ENCODE measurements around the gene GPC3.

GPC3 gene

DNA sequence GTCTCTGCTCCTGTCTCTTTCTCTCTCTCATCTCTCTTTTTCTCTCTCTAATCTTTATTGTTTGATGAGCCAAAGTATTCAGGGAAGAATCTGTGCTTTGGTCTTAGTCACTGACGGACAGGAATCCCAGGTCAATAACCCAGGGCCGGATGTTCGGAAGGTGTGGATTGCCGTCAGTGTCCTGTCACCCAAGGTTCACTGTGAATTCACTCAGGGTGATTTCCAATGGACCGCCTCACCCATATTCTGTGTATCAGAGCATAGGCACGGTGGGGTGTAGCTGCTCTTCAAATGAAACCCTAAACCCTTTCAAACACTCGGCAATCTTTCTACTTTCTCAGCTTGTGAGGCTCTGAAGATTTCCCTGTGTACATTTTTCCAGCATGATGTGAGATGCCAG lies 425.5 kb downstream of the GPC3 start:
- Histone ChIP-seq H3K23ac (ENCODE audit: low read length) (no peak overlapping the region), H3K27ac (ENCODE audit: low read depth, low read length) (no peak overlapping the region), H3K56ac (ENCODE audit: low read length) (no peak overlapping the region), H4K8ac (ENCODE audit: low read depth, low read length) (no peak overlapping the region), H2AK5ac (ENCODE audit: low read length) (no peak overlapping the region), H3K9ac (ENCODE audit: low read length) (no peak overlapping the region), H3K79me1 (ENCODE audit: low read length) (no peaks in the 10 kb centered on the region), H3K4me3 (ENCODE audit: low read length) (no peak overlapping the region), H2BK5ac (ENCODE audit: low read length) (no peak overlapping the region), H3K79me2 (ENCODE audit: control insufficient read depth, insufficient read depth, low read length) (no peaks in the 10 kb centered on the region), H3K4ac (ENCODE audit: low read depth, low read length) (no peak overlapping the region), H3K27me3 (ENCODE audit: insufficient read depth, low read length, poor library complexity) (no peaks in the 10 kb centered on the region), H2BK120ac (ENCODE audit: low read depth, low read length) (no peak overlapping the region), H2BK15ac (replicated peaks; ENCODE audit: low read depth) (no peak overlapping the region), H4K5ac (ENCODE audit: low read length) (no peak overlapping the region), H3K18ac (ENCODE audit: low read length) (no peak overlapping the region), H3K4me2 (ENCODE audit: low read length) (no peak overlapping the region), H3K36me3 (ENCODE audit: control insufficient read depth, insufficient read depth, low read length) (no peaks in the 10 kb centered on the region), H3K4me1 (ENCODE audit: control insufficient read depth, low read depth, low read length) (no peaks in the 10 kb centered on the region)
- no CpG with 5 or more reads among the region's 7 CpGs for WGBS (ENCODE audit: extremely low coverage, insufficient coverage, low lambda C conversion rate)
- DNase-seq: no peak

DNA sequence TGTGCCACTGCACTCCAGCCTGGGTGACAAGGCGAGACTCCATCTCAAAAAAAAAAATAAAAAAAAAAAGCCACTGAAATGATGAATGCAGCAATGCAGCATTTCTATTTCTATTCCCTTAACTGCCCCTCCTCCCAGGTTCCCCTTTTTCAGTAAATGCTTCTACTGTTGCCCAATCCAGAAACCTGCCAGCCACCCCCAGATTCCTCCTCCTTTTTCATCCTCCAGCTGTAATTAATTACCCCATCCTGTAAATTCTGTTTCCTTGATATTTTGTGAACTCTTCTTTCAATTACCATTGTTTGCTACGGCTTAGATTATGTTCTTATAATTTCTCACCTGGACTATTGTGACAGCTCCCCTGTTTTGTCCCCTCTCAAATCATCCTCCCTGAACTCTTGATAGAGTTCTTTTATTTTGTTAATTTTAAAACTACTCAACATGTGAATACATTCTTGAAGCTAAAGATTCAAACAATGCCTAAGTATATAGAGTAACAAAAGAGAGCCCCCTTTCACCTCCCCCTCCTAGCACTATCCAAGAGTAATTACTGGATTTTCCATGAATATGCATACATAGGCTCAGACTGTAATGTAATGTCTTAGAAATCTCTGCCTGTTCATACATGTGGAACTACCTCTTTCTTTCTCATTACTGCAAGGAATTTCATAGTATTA lies 429.5 kb downstream of the GPC3 start:
- WGBS (ENCODE audit: extremely low coverage, insufficient coverage, low lambda C conversion rate): no CpG with 5 or more reads among the region's 2 CpGs
- Histone ChIP-seq H3K23ac (ENCODE audit: low read length) (no peak overlapping the region), H3K4ac (ENCODE audit: low read depth, low read length) (no peak overlapping the region), H2BK15ac (replicated peaks; ENCODE audit: low read depth) (no peak overlapping the region), H3K36me3 (ENCODE audit: control insufficient read depth, insufficient read depth, low read length) (no peaks in the 10 kb centered on the region), H3K18ac (ENCODE audit: low read length) (no peak overlapping the region), H4K5ac (ENCODE audit: low read length) (no peak overlapping the region), H2BK5ac (ENCODE audit: low read length) (no peak overlapping the region), H3K79me1 (ENCODE audit: low read length) (no peaks in the 10 kb centered on the region), H3K79me2 (ENCODE audit: control insufficient read depth, insufficient read depth, low read length) (no peaks in the 10 kb centered on the region), H3K9ac (ENCODE audit: low read length) (no peak overlapping the region), H3K4me3 (ENCODE audit: low read length) (no peak overlapping the region), H2BK120ac (ENCODE audit: low read depth, low read length) (no peak overlapping the region), H3K56ac (ENCODE audit: low read length) (no peak overlapping the region), H4K8ac (ENCODE audit: low read depth, low read length) (no peak overlapping the region), H3K4me1 (ENCODE audit: control insufficient read depth, low read depth, low read length) (no peaks in the 10 kb centered on the region), H3K27me3 (ENCODE audit: insufficient read depth, low read length, poor library complexity) (no peaks in the 10 kb centered on the region), H3K4me2 (ENCODE audit: low read length) (no peak overlapping the region), H2AK5ac (ENCODE audit: low read length) (no peak overlapping the region), H3K27ac (ENCODE audit: low read depth, low read length) (no peak overlapping the region)
- no peak for DNase-seq

DNA sequence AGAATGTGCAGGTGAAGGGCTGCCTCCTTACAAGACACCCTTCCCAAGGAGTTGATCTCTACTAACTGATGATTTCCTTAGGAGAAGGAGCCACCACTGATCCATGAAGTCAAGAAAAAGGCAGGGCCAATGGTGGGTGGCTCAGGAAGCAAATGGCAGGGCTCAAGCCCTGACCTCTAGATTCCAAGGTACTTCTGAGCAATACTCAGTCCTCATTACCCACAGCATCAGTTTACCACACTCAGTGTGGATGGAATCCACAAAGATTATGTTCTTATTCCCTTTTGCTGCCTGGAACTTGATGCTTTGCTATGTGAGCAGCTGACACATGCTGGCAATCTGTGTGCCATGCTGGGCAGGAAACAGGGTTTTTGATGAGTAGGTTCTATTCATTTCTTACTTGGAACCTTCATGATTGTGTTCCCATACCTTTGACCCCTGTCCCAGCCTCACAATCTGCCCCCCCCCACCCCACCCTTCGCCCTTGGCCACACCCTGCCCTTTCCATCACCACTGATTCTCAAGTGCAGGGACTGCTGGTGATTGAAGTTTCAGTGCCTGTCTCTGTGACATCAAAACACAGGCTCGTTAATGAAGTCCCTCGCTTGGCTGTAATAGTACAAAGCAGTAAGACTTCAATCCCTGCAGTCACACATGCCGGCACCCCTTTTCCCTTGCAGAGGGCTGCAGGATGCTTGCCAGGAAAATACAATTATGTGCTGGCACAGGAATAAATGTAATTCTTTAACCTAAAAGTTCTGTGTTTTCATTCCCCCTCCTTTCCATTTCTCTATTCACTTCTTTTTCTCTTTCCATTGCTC lies 434.5 kb downstream of the GPC3 start:
- Histone ChIP-seq H2BK15ac (replicated peaks; ENCODE audit: low read depth) (no peak overlapping the region), H3K56ac (ENCODE audit: low read length) (no peak overlapping the region), H3K9ac (ENCODE audit: low read length) (no peak overlapping the region), H3K23ac (ENCODE audit: low read length) (no peak overlapping the region), H3K4me1 (ENCODE audit: control insufficient read depth, low read depth, low read length) (no peaks in the 10 kb centered on the region), H2AK5ac (ENCODE audit: low read length) (no peak overlapping the region), H4K5ac (ENCODE audit: low read length) (no peak overlapping the region), H3K79me1 (ENCODE audit: low read length) (no peaks in the 10 kb centered on the region), H3K18ac (ENCODE audit: low read length) (no peak overlapping the region), H3K27me3 (ENCODE audit: insufficient read depth, low read length, poor library complexity) (no peaks in the 10 kb centered on the region), H3K27ac (ENCODE audit: low read depth, low read length) (no peak overlapping the region), H3K4me2 (ENCODE audit: low read length) (no peak overlapping the region), H2BK120ac (ENCODE audit: low read depth, low read length) (no peak overlapping the region), H2BK5ac (ENCODE audit: low read length) (no peak overlapping the region), H3K36me3 (ENCODE audit: control insufficient read depth, insufficient read depth, low read length) (no peaks in the 10 kb centered on the region), H3K79me2 (ENCODE audit: control insufficient read depth, insufficient read depth, low read length) (no peaks in the 10 kb centered on the region), H4K8ac (ENCODE audit: low read depth, low read length) (no peak overlapping the region), H3K4me3 (ENCODE audit: low read length) (no peak overlapping the region), H3K4ac (ENCODE audit: low read depth, low read length) (no peak overlapping the region)
- no CpG with 5 or more reads among the region's 4 CpGs for WGBS (ENCODE audit: extremely low coverage, insufficient coverage, low lambda C conversion rate)
- no peak for DNase-seq

DNA sequence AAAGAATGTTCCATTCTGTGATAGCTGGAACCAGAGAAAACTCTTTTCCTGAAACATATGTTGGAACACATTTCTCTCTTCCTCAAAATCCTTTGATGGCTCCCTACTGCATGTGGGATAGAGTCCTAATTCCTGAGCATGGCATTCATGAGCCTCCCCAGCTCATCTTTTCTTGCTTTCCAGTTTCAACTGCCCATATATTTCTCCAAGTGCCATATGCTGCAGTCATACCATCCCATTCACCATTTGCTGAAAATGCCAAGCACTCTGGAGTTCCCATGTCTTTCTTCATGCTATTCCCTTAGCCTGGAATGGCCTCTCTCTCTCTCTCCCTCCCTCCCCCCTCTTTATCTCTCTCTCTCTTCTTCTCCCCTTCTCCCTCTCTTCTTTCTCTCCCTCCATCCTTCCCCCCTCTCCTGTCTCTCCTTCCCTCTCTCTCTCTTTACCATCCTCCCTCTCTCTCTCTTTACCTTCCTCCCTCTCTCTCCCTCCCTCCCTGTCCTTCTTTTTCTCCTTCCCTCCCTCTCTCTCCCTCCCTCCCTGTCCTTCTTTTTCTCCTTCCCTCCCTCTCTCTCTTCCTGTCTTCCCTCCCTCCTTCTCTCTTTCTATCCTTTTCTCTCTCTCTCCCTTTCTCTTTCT lies 436.0 kb downstream of the GPC3 start:
- no peak overlapping the region for H3K9ac ChIP-seq (ENCODE audit: low read length)
- H2BK15ac ChIP-seq (replicated peaks; ENCODE audit: low read depth): no peak overlapping the region
- no peaks in the 10 kb centered on the region for H3K79me1 ChIP-seq (ENCODE audit: low read length)
- H3K4me3 ChIP-seq (ENCODE audit: low read length): no peak overlapping the region
- no peak overlapping the region for H4K8ac ChIP-seq (ENCODE audit: low read depth, low read length)
- H3K4me2 ChIP-seq (ENCODE audit: low read length): no peak overlapping the region
- H3K4ac ChIP-seq (ENCODE audit: low read depth, low read length): no peak overlapping the region
- H3K56ac ChIP-seq (ENCODE audit: low read length): no peak overlapping the region
- no peaks in the 10 kb centered on the region for H3K4me1 ChIP-seq (ENCODE audit: control insufficient read depth, low read depth, low read length)
- H3K79me2 ChIP-seq (ENCODE audit: control insufficient read depth, insufficient read depth, low read length): no peaks in the 10 kb centered on the region
- H3K27me3 ChIP-seq (ENCODE audit: insufficient read depth, low read length, poor library complexity): no peaks in the 10 kb centered on the region
- H3K27ac ChIP-seq (ENCODE audit: low read depth, low read length): no peak overlapping the region
- H2BK120ac ChIP-seq (ENCODE audit: low read depth, low read length): no peak overlapping the region
- no peak for DNase-seq
- no peak overlapping the region for H4K5ac ChIP-seq (ENCODE audit: low read length)
- no peak overlapping the region for H2BK5ac ChIP-seq (ENCODE audit: low read length)
- no peaks in the 10 kb centered on the region for H3K36me3 ChIP-seq (ENCODE audit: control insufficient read depth, insufficient read depth, low read length)
- H3K23ac ChIP-seq (ENCODE audit: low read length): no peak overlapping the region
- H2AK5ac ChIP-seq (ENCODE audit: low read length): no peak overlapping the region
- H3K18ac ChIP-seq (ENCODE audit: low read length): no peak overlapping the region

GRCh38 chrX:133546441-133546840 lies 439.0 kb downstream of the GPC3 start:
- H3K79me2 ChIP-seq (ENCODE audit: control insufficient read depth, insufficient read depth, low read length): no peaks in the 10 kb centered on the region
- no peak overlapping the region for H3K18ac ChIP-seq (ENCODE audit: low read length)
- H4K5ac ChIP-seq (ENCODE audit: low read length): no peak overlapping the region
- H3K4me2 ChIP-seq (ENCODE audit: low read length): no peak overlapping the region
- no peak overlapping the region for H3K4me3 ChIP-seq (ENCODE audit: low read length)
- no peak overlapping the region for H2BK120ac ChIP-seq (ENCODE audit: low read depth, low read length)
- H3K4ac ChIP-seq (ENCODE audit: low read depth, low read length): no peak overlapping the region
- no peak overlapping the region for H2BK5ac ChIP-seq (ENCODE audit: low read length)
- no peaks in the 10 kb centered on the region for H3K27me3 ChIP-seq (ENCODE audit: insufficient read depth, low read length, poor library complexity)
- H3K9ac ChIP-seq (ENCODE audit: low read length): no peak overlapping the region
- no peak overlapping the region for H3K56ac ChIP-seq (ENCODE audit: low read length)
- H3K23ac ChIP-seq (ENCODE audit: low read length): no peak overlapping the region
- H3K4me1 ChIP-seq (ENCODE audit: control insufficient read depth, low read depth, low read length): no peaks in the 10 kb centered on the region
- no peak overlapping the region for H3K27ac ChIP-seq (ENCODE audit: low read depth, low read length)
- no peak overlapping the region for H2BK15ac ChIP-seq (replicated peaks; ENCODE audit: low read depth)
- H4K8ac ChIP-seq (ENCODE audit: low read depth, low read length): no peak overlapping the region
- no peak overlapping the region for H2AK5ac ChIP-seq (ENCODE audit: low read length)
- H3K79me1 ChIP-seq (ENCODE audit: low read length): no peaks in the 10 kb centered on the region
- DNase-seq: no peak
- H3K36me3 ChIP-seq (ENCODE audit: control insufficient read depth, insufficient read depth, low read length): no peaks in the 10 kb centered on the region

Data from mesendoderm (in vitro differentiated cells).